Left colon (tissue), 2 donors: ENCODE results near the gene H6PD. TPM values are rescaled to one million over a fixed set of nuclear protein-coding genes. Genes with fewer than 3 reads are reported as not detected.
A peak's percentile ranks its signal among the peaks of the same experiment; 100 is the strongest.
"Not testable (repeated sequence)": the region's sequence is repeated elsewhere in the genome, so short reads cannot be mapped to it uniquely, and the experiment has no call there.

Experiments used
- ATAC-seq: fragments of 200-7000 bp; cut with Tn5 transposase; one replicate; pipeline ENCODE4 v1.9.1; 2020; ENCODE audit warnings: mild to moderate bottlenecking, moderate library complexity
- DNase-seq, 2 donors: peaks; one replicate each; pipeline ENCODE4 v3.0.0-alpha.2; 2020
- intact Hi-C, 2 donors: fragments of 100-400 bp; cut with DNase I in 1 of 2; cut with micrococcal nuclease in 1 of 2; formaldehyde crosslinking; loops; one replicate each; pipeline versions ENCODE4 v1.11.2 to v1.14.0; 2022; cut with DNase I, micrococcal nuclease
- total RNA-seq, 2 donors: library from RNA; stranded (reverse); fragmentation: NEBNext Ultra II Directional; extraction: Animal tissue kit (Norgen Biotek cat#: 25700); gene quantifications; one replicate each; pipeline ENCODE4 v1.2.1, GENCODE V29; 2021
- donor health status: DM: no; HTN: no; CAD: no.
- donor health status: DM: yes; HTN: yes; CAD: no.

Gene H6PD
- total RNA-seq, 2 donors from 2014 or later = 33.4 to 34.9 TPM

DNA sequence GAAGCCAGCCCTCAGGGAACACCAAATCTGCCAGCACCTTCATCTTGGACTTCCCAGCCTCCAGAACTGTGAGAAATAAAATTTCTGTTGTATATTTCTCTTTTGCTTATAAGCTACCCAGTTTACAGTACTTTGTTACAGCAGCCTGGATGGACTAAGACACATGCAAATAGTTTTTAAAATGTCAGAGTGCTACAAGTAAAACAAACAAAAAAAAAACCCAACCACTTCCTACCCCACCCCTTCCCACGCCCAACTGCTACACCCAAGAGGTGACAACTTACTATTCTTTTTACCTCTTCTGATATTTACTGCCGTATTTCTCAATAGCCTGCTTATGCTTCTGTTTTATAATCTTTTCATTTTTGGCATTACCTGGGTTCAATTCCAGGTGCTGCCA lies 49.5 kb downstream of the H6PD start:
- peak in 1 of 2 donors; percentile 47 for DNase-seq
- intact Hi-C loops = loop anchor here in 1 of 2 donors (10.0 kb wide), 2 partner anchors 171 to 211 kb away; no protein-coding TSS in a partner anchor
- peak; percentile 37 for ATAC-seq

DNA sequence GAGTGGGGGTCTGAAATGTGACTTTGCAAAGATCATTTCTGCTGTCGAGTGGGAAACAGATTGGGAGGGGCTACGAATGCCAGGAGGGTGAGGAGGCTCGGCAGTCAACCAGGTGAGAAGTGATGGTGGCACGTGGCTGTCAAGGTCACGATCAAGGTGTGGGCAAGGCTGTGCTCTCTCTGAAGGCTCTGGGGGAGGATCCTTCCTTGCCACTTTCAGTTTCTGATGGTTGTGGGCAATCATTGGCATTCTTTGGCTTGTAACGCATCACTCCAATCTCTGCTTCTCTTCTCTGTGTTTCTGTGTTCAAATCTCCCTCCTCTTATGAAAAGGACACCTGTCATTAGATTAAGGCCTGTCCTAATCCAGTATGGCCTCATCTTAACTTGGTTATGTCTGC lies 52.0 kb downstream of the H6PD start:
- ATAC-seq (peak; percentile 21), DNase-seq (no peak)
- intact Hi-C loops = loop anchor here (5.0 to 10.0 kb wide), 3 partner anchors 168 to 208 kb away; no protein-coding TSS in a partner anchor

GRCh38 chr1:9289090-9289534 lies 54.5 kb downstream of the H6PD start:
- ATAC-seq (no peak), DNase-seq (peak in 1 of 2 donors; percentile 85)
- intact Hi-C loops = loop anchor here (5.0 to 10.0 kb wide), 3 partner anchors 166 to 206 kb away; no protein-coding TSS in a partner anchor

DNA sequence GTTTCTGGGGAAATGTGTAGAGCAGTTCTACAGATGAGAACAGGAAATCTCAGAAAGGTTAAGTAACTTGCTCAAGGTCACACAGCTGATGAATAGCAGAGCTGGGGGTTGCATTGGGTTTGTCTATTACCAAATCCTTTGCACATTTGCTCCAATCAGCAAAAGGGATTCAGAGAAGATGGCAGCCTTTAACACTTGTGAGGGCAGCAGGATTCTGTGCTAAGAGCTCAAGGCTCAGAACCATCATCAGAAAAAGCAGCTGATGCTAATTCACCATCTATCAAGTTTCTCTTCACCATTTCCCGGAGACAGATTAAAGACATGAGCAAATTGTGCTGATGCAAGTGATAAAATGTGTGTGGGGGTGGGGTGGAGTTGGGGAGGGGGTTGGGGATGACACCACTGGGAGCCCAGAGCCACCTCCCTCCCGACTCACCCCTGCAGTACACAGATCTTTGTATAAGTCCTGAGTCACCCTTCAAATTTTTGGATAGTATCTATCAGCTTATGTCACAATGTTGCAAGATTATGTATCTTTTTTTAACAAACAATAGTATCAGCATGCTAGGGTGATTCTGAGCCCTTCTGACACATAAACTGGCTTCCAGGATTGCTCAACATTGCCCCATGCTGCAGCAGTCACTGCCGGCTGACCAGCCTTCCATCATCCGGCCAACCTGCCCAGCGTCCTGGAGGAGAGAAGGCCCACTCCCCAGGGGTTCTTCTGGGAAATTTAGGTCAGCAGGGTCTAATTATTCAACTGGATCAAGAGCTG lies 55.3 kb downstream of the H6PD start:
- ATAC-seq = no peak
- DNase-seq = peak in 1 of 2 donors; percentile 59
- intact Hi-C loops = loop anchor here (5.0 to 10.0 kb wide), 3 partner anchors 165 to 205 kb away; no protein-coding TSS in a partner anchor

DNA sequence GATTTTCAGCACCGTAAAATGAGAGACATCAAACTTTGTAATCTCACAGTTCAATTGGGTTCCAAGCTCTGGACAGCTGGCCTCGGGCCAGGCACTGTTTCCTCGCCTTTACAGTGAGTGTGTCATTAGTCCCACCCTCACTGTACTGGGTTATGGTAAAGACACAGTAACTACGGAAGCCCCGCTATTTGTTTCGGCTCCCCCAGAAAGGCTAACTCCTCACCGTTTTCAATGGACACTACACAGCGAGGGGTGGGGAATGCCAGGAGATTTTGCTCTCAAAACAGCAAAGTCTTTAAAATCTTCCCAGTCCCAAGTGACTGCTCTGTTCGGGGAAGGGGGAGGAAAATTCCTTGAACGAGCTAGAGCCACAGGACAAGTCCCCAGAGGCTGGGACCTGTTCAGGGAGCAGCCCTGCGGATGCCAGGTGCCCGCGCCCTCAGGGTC lies 57.4 kb downstream of the H6PD start:
- ATAC-seq (peak; percentile 63), DNase-seq (peak; percentile 84 to 91)
- intact Hi-C loops = no loop called here

DNA sequence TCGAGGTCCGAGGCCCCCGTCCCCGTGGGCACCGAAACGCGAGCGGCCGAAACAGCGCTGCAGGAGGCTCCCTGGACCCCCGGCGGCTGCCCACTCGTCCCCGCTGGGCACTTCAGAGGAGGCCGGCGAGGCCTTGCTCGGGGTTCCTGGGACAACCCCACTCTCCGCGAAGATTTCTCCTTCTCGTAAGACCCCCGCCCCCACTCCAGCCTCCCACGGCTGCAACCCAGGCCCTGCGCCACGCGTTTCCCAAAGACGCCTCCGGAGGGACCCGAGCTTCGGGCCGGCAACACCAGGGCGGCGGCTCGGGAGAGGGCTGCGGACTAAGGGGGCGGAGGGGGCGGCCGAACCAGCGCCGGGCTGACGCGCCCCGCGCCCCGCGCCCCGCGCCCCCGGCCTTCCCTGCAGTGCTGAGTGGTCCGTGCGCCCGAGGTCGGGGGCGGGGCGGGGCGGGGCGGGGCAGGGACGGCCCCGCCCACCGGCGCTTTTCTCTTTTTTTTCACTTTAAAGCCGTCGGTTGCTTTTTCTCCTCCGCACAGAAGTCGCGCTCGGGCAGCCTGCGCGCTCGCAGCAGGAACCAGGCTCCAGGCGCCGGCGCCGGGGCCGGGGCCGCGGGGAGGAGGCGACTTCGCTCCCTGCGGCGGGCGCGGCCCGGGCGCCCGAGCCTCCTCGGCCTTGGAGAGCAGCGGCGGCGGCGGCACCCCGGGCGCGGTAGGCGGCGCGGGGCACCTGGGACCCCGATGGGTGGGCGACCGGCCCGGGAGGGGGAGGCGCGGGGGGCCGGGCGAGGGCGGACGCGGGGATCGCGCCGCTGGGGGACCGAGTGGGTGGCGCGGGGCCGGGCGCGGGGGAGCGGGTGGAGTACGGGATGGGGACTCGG lies 58.0 kb downstream of the H6PD start, which contains the start of gene SPSB1:
SPSB1 (plus strand) TSS at position 534 of the 880 bp plus-strand sequence. CDS start 62,998 bp downstream, outside the sequence.
- peak; percentile 68 for ATAC-seq
- DNase-seq = peak; percentile 73 to 86
- intact Hi-C loops = no loop called here

GRCh38 chr1:9293241-9293532 lies 58.6 kb downstream of the H6PD start:
- intact Hi-C loops = no loop called here
- DNase-seq = no peak
- peak; percentile 5 for ATAC-seq

- ATAC-seq (peak; percentile 36), DNase-seq (peak in 1 of 2 donors; percentile 61)
- intact Hi-C loops = no loop called here
Observed at GRCh38 chr1:9293533-9294404, 59.2 kb downstream of the H6PD start.

GRCh38 chr1:9294405-9294773 lies 59.8 kb downstream of the H6PD start:
- DNase-seq = peak in 1 of 2 donors; percentile 30
- ATAC-seq = no peak
- intact Hi-C loops = no loop called here

- DNase-seq = peak in 1 of 2 donors; percentile 39
- ATAC-seq = peak; percentile 23
- intact Hi-C loops = no loop called here
Observed at GRCh38 chr1:9294910-9295636, 60.5 kb downstream of the H6PD start.

GRCh38 chr1:9295884-9296283 lies 61.3 kb downstream of the H6PD start:
- intact Hi-C loops = no loop called here
- ATAC-seq (no peak), DNase-seq (no peak)

- no peak for ATAC-seq
- intact Hi-C loops = no loop called here
- DNase-seq = no peak
Observed at GRCh38 chr1:9296850-9297249, 62.3 kb downstream of the H6PD start.

GRCh38 chr1:9297831-9298230 lies 63.3 kb downstream of the H6PD start:
- no peak for ATAC-seq
- no peak for DNase-seq
- intact Hi-C loops = no loop called here

DNA sequence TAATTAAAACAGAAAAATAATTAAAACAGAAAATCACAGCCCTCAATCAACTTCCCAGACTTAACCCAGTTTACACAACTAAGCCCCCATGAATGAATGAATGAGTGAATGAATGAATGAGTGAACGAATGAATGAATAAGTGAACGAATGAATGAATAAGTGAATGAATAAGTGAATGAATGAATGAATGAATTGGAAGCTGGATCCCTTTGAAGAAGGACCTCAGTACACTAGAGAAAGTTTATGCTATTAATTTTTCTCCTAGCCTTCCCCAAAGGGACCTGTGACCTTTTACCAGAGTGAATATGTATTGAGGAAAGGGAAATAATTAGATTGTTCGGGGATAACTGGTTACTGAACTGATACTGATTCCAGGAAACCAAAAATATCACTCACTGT lies 63.7 kb downstream of the H6PD start:
- intact Hi-C loops = no loop called here
- no peak for ATAC-seq
- DNase-seq = no peak

- intact Hi-C loops = not testable (repeated sequence)
- DNase-seq (peak; percentile 43 to 82), ATAC-seq (peak; percentile 81)
Observed at GRCh38 chr1:9299571-9300541, 65.3 kb downstream of the H6PD start.

DNA sequence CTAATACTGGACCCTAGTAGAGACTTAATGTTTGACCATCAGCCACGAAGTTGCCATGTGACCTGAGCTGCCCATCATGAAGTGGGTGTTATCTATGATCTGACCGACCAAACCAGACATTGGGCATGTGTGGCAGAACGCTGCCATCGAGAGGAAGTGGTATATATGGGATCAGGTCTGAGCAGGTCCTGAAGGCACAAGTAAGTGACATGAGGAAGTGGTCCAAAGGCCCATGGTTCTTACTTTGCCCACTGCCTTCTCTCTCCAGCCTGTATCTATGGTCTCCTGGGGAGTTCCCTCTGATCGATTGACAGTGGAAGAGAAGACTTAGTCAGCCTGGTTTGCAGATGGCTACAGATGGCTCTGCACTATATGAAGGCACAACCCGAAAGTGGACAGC lies 66.0 kb downstream of the H6PD start:
- intact Hi-C loops = no loop called here
- DNase-seq = no peak
- ATAC-seq = no peak
